ENCODE measurements around the gene EPAS1. TPM values are rescaled to one million over a fixed set of nuclear protein-coding genes. Genes with fewer than 3 reads are reported as not detected.
A peak's percentile ranks its signal among the peaks of the same experiment; 100 is the strongest.

The EPAS1 gene
- total and polyA plus RNA-seq, 2 of the 8 experiments (the other 6 are each of a cell fraction or from before 2014, with no cell fraction given) = 2.0 to 4.9 TPM

DNA sequence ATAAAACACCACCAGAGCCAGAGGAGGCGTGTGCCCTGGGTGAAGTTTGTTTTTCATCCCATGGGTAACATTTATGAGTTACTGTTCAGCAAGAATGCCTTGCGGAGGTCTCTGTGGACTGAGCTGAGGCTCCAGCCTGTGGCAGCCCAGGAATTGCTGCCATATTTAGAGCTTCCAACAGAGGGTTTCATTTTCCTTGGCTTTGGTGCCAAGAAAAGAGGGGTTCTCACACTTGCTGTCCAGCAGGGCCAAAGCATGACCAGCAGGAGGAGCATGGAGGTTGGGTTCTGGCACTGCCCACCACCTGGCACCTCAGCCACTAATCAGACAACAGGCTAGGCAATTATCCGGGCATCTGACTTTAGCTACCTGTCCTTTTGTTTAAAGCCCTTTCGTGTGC is 36.7 kb downstream of the EPAS1 start (continued):
- 0 out of 2 replicates have a peak, but pooled peaks have one; percentile 20 for TF ChIP-seq MAX (IDR thresholded peaks at IDR 0.05)
- TF ChIP-seq CHD7 (IDR thresholded peaks at IDR 0.05; ENCODE audit: insufficient replicate concordance, low read length) = no peak
